ENCODE results near the gene ERGIC3. TPM values are rescaled to one million over a fixed set of nuclear protein-coding genes. Genes with fewer than 3 reads are reported as not detected.

The ERGIC3 gene
- total RNA-seq, 1 donor: 331 TPM

DNA sequence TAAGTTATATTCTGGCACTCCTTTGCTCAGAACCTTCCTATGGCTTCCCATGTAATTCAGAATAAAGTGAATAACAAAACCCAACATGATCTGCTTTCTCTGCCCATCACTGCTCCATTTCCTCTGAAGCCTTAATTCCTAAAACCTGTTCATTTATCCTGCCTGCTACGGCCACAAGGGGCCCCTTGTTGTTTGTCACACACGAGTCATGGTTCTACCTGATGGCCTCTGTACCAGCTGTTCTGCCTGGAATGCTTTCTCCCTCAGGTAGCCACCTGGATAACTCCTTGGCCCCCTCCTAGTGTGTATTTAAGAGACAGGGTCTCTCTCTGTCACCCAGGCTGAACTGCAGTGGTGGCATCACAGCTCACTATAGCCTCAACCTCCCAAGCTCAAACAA, 26.8 kb downstream of the ERGIC3 start:
- TF ChIP-seq, protein P1, sequence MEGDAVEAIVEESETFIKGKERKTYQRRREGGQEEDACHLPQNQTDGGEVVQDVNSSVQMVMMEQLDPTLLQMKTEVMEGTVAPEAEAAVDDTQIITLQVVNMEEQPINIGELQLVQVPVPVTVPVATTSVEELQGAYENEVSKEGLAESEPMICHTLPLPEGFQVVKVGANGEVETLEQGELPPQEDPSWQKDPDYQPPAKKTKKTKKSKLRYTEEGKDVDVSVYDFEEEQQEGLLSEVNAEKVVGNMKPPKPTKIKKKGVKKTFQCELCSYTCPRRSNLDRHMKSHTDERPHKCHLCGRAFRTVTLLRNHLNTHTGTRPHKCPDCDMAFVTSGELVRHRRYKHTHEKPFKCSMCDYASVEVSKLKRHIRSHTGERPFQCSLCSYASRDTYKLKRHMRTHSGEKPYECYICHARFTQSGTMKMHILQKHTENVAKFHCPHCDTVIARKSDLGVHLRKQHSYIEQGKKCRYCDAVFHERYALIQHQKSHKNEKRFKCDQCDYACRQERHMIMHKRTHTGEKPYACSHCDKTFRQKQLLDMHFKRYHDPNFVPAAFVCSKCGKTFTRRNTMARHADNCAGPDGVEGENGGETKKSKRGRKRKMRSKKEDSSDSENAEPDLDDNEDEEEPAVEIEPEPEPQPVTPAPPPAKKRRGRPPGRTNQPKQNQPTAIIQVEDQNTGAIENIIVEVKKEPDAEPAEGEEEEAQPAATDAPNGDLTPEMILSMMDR (IDR thresholded peaks at IDR 0.05; ENCODE audit: insufficient read depth, low read length): no peak
- DNase-seq (ENCODE audit: low read depth): no peak
- H3K4me3 ChIP-seq (ENCODE audit: low read depth, low read length): no peak overlapping the region

DNA sequence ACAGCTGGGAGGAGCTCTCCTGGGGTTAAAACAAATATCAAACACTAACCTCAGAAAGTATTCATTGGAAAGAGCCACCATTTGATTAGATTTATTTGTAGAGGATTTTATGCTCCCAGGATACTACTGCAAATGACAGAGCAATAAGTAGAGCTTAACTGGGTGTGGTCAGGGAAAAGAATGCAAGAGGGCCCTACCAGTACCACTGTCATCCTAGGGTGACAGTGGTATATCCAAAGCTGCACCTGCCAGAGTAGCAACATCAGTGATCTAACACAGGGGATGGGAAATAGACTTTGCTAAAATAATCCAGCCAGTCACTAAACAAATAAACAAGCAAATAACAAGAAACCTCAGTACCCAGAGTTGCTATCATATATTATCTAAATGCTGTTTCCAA, 29.7 kb downstream of the ERGIC3 start:
- no peak for DNase-seq (ENCODE audit: low read depth)
- no peak overlapping the region for H3K4me3 ChIP-seq (ENCODE audit: low read depth, low read length)
- TF ChIP-seq, protein P1 (IDR thresholded peaks at IDR 0.05; ENCODE audit: insufficient read depth, low read length): no peak

DNA sequence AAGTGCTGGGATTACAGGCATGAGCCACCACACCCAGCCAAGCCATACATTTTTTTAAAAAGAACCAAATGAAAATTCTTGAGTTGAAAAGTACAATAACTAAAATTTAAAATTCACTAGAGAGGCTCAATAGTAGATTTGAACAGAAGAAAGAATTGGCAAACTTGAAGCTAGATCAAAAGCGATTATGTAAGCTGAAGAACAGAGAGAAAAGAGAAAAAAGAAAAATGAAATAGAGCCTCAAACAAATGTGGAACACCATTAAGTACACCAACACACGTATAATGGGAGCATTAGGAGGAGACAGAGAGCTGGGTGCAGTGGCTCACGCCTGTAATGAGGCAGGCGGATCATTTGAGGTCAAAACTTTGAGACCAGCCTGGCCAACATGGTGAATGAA, 31.0 kb downstream of the ERGIC3 start:
- TF ChIP-seq, protein P1 (IDR thresholded peaks at IDR 0.05; ENCODE audit: insufficient read depth, low read length): no peak
- DNase-seq (ENCODE audit: low read depth): no peak
- no peak overlapping the region for H3K4me3 ChIP-seq (ENCODE audit: low read depth, low read length)

DNA sequence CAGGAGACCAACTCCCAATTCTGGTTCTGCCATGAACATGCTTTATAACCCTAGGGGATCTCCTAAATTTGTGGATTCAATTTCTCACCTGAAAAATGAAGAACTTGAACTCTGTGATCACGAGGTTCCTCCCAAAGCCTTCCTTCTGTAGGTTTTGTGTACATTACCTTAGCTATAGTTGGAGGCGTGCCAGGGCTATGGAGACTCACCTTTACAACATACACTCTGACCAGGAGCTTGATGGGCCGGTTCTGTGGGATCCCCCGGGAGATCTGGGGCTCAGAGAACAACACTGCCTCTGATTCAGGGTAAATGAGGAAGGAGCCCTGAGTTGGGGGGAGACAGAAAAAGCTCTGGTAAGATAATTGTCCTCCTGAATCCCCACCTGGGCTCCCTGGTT, 34.1 kb downstream of the ERGIC3 start:
- H3K4me3 ChIP-seq (ENCODE audit: low read depth, low read length): no peak overlapping the region
- DNase-seq (ENCODE audit: low read depth): no peak
- TF ChIP-seq, protein P1 (IDR thresholded peaks at IDR 0.05; ENCODE audit: insufficient read depth, low read length): no peak

DNA sequence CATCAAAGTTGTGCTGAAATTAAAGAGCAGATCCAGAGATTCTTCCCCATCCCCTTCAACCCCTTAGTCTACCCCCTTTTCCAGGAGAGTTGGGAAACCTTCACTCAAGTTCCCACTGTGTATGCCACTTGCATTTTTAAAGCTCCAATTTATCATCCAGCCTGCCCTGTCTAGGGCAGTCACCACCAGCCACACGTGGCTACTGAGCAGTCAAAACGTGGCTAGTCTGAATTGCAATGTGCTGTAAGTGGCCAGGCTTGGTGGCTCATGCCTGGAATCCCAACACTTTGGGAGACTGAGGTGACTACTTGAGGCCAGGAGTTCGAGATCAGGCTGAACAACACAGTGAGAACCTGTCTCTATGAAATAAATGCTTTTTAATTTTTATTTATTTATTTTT, 34.9 kb downstream of the ERGIC3 start:
- TF ChIP-seq, protein P1 (IDR thresholded peaks at IDR 0.05; ENCODE audit: insufficient read depth, low read length): no peak
- no peak overlapping the region for H3K4me3 ChIP-seq (ENCODE audit: low read depth, low read length)
- DNase-seq (ENCODE audit: low read depth): no peak

DNA sequence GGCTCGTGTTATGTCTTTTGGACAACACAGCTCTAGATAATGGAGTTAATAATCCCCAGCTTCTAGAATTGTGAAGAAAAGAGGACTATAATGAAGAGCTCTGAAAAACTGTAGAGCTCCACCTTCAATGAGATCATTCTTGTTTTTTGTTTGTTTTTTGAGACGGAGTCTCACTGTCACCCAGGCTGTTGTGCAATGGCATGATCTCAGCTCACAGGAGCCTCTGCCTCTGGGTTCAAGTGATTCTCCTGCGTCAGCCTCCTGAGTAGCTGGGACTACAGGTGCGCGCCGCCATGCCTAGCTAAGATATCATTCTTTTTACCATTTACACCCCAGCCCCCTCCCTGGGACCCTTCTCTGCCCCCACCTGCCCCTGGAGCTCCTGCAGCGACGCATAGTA, 36.6 kb downstream of the ERGIC3 start:
- TF ChIP-seq, protein P1 (IDR thresholded peaks at IDR 0.05; ENCODE audit: insufficient read depth, low read length): no peak
- no peak for DNase-seq (ENCODE audit: low read depth)

DNA sequence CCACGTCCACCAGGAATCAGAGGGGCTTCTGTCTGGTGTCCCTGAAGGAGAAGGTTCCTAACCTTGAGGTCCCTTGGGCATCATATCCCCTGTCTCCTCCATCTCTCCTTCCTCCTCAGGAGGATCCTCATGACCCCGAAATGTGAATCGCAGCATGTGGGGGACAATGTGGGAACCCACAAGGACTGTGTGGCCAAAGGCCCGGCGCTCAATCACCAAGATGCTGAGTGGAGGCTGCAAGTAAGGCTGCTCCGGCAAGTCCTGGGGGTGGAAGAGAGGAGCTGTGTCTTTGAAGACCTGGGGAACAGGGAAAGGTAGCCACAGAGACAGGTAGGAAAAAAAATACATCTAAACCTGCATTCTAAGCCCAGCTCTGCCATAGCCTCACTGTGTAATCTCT, 37.3 kb downstream of the ERGIC3 start:
- no peak for DNase-seq (ENCODE audit: low read depth)
- TF ChIP-seq, protein P1 (IDR thresholded peaks at IDR 0.05; ENCODE audit: insufficient read depth, low read length): no peak

More for the DNA sequence above, 36.6 kb downstream of the ERGIC3 start:
- H3K4me3 ChIP-seq (ENCODE audit: low read depth, low read length): no peak overlapping the region

More for the DNA sequence above, 37.3 kb downstream of the ERGIC3 start:
- H3K4me3 ChIP-seq (ENCODE audit: low read depth, low read length): no peak overlapping the region

All from fibroblast of the aortic adventitia (primary cell).